Mammary epithelial cell (primary cell): Measurements from ENCODE around the gene DCLK3.

Source experiments
- CTCF ChIP-seq, 2 donors: IDR thresholded peaks in 1 of 2; conservative IDR thresholded peaks in 1 of 2; 2 replicates each; pipeline ENCODE4 v1.5.1; 2011 to 2012; ENCODE audit warnings: inconsistent platforms in 2 of 2, low read length in 2 of 2, mild to moderate bottlenecking in 2 of 2, control low read depth in 1 of 2, low read depth in 1 of 2; ENCODE audit not compliant: insufficient read depth in 1 of 2; ENCODE audit errors: extremely low read depth in 1 of 2
- EZH2 ChIP-seq: IDR thresholded peaks from 2 replicates; pipeline ENCODE4 v1.6.1; 2012; ENCODE audit warnings: low read length, inconsistent platforms, borderline replicate concordance

DNA sequence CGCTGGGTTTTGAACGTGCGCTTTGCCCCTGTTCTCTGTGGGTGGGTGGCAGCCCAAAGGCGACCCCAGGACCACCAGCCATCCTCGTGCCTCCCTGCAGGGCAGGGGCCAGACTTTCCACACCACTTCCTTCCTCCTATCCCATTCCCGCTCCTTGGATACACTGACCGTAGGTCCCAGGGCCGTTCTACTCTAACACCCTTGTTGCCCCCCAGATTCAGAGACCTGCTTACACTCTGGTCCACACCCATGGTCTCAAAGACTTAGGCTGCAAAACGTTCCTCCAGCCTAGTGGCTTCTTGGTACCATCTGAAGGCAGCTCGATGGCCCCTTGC is 318 bp upstream of the DCLK3 start:
- TF ChIP-seq EZH2 (peak; percentile 60), CTCF (conservative IDR thresholded peaks at IDR 0.05 in 1 of 2, IDR thresholded peaks at IDR 0.05 in 1 of 2; ENCODE audit: extremely low read depth in 1 of 2, insufficient read depth in 1 of 2, low read depth in 1 of 2, low read length in 2 of 2) (no peak)
